NCI-H524 (cell line): ENCODE measurements around the gene CHCHD1.
"Not testable (repeated sequence)": the region's sequence is repeated elsewhere in the genome, so short reads cannot be mapped to it uniquely, and the experiment has no call there.

ENCODE experiments used
- DNase-seq, 2 experiments: peaks; one replicate each; lab custom pipeline; 2025; lab: John Stamatoyannopoulos, UW

CHCHD1 gene

DNA sequence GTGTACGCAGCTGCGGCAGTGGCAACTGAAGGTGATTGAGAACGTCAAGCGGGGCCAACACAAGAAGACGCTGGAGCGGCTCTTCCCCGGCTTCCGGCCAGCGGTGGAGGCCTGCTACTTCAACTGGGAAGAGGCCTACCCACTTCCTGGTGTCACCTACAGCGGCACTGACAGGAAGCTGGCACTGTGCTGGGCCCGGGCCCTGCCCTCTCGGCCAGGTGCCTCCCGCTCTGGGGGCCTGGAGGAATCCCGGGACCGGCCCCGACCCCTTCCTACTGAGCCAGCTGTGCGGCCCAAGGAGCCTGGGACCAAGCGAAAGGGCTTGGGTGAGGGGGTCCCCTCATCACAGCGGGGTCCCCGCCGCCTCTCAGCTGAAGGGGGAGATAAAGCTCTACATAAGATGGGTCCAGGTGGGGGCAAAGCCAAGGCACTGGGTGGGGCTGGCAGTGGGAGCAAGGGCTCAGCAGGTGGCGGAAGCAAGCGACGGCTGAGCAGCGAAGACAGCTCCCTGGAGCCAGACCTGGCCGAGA is 10.1 kb downstream of the CHCHD1 start:
- no peak for DNase-seq

DNA sequence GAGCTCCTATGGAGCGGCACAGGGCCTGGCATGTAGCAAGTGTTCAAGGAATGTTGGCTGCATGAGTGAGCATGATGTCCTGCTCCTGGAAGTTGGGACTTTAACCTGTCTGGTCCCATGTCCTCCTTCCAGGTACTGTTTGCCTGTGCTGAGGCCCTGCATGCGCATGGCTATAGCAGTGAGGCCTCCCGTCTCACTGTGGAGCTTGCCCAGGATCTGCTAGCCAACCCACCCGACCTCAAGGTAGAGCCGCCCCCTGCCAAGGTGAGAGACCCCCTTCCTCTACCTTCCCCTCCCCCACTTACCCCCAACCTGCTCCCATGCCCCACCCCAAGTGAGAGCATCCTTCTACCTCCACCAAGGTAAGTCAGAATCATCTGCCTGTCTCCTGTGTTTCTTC is 11.6 kb downstream of the CHCHD1 start:
- no peak for DNase-seq

DNA sequence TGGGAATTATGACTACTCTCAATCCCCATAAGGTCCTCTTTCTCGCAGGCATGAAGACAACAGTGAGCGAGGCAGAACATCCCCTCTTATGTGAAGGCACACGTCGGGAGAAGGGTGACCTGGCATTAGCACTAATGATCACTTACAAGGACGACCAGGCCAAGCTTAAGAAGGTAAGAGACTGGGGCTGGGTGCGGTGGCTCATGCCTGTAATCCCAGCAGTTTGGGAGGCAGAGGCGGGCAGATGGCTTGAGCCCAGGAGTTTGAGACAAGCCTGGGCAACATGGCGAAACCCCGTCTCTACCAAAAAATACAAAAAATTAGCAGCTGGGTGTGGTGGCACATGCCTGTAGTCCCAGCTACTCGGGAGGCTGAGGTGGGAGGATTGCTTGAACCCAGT is 13.6 kb downstream of the CHCHD1 start:
- DNase-seq: not testable (repeated sequence)

DNA sequence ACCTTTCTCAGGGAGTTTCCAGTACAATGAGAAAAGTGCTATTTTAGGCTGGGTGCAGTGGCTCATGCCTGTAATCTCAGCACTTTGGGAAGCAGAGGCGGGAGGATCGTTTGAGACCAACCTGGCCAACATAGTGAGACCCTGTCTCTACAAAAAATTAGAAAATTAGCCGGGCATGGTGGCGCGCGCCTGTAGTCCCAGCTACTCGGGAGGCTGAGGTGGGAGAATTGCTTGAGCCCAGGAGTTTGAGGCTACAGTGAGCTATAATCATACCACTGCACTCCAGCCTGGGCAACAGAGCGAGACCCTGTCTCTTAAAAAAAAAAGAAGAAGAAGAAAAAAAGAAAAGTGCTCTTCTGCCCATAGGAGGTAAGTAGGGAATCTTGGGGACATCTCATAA is 14.2 kb downstream of the CHCHD1 start:
- DNase-seq: not testable (repeated sequence)

DNA sequence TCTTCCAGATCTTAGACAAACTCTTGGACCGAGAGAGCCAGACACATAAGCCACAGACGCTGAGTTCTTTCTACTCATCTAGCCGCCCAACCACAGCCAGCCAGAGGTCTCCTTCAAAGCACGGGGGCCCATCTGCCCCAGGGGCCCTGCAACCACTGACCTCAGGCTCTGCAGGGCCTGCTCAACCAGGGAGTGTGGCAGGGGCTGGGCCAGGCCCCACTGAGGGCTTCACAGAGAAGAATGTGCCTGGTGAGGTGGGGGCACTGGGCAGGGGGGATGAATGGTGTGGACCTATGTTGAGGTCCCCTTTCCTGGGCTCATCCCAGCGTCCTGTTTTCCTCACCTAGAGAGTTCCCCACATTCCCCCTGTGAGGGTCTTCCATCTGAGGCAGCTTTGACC is 14.9 kb downstream of the CHCHD1 start:
- no peak for DNase-seq

DNA sequence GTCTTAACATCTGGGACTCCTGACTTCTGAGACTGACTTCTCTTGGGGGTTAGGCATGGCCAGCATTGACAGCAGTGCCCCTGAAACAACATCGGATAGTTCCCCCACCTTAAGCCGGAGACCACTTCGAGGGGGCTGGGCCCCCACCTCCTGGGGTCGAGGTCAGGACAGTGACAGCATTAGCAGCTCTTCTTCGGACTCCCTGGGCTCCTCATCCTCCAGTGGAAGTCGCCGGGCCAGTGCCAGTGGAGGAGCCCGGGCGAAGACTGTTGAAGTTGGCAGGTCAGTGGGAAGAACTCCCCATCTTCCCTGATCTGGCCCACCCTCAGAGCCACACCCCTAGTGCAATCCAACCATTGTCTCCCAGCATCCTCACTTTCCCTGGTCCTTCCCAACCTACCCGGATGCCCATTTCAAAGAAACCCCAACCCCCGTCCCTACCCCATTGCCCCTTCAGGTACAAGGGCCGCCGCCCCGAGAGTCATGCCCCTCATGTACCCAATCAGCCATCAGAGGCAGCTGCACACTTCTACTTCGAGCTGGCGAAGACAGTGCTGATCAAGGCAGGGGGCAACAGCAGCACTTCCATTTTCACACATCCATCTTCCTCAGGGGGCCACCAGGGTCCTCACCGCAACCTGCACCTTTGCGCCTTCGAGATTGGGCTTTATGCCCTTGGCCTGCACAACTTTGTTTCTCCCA is 15.6 kb downstream of the CHCHD1 start:
- DNase-seq: no peak

DNA sequence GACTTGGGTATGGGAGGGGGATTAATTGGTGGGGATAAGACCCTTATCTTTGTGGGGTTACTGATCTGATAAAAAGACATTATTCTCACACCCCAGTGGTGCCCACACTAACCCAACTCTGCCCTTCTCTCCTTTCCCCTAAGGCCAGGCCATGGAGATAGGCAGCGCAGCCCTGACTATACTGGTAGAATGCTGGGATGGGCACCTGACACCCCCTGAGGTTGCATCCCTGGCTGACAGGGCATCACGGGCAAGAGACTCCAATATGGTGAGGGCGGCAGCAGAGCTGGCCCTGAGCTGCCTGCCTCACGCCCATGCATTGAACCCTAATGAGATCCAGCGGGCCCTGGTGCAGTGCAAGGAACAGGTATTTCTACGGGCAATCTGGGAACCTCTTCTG is 16.2 kb downstream of the CHCHD1 start:
- no peak for DNase-seq

DNA sequence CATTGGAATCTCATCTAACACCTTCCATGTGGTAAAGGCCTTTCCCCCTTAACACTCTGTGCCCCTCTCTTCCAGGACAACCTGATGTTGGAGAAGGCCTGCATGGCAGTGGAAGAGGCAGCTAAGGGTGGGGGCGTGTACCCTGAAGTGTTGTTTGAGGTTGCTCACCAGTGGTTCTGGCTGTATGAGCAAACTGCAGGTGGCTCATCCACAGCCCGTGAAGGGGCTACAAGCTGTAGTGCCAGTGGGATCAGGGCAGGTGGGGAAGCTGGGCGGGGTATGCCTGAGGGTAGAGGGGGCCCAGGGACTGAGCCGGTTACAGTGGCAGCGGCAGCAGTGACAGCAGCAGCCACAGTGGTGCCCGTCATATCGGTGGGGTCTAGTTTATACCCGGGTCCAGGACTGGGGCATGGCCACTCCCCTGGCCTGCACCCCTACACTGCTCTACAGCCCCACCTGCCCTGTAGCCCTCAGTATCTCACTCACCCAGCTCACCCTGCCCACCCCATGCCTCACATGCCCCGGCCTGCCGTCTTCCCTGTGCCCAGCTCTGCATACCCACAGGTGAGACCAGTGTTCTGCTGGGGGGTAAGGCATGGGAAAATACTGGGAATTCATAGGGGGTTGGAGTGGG is 17.2 kb downstream of the CHCHD1 start:
- DNase-seq: no peak

DNA sequence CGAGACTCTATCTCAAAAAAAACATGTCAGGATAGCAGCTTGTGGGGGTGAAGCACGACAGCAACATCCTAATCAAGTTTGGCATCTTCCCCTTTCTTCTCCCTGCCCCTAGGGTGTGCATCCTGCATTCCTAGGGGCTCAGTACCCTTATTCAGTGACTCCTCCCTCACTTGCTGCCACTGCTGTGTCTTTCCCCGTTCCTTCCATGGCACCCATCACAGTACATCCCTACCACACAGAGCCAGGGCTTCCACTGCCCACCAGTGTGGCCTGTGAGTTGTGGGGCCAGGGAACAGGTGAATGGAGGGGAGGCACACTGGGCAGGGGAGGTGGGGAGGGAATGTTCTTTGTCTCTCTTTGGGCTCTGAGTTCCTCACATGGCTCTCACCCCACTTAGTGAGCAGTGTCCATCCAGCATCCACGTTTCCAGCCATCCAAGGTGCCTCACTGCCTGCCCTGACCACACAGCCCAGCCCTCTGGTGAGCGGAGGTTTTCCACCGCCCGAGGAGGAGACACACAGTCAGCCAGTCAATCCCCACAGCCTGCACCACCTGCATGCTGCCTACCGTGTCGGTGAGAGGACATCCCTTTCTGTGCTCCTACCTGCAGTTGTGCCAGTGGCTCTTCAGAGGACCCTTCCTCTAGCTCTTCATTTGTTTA is 18.2 kb downstream of the CHCHD1 start:
- no peak for DNase-seq

DNA sequence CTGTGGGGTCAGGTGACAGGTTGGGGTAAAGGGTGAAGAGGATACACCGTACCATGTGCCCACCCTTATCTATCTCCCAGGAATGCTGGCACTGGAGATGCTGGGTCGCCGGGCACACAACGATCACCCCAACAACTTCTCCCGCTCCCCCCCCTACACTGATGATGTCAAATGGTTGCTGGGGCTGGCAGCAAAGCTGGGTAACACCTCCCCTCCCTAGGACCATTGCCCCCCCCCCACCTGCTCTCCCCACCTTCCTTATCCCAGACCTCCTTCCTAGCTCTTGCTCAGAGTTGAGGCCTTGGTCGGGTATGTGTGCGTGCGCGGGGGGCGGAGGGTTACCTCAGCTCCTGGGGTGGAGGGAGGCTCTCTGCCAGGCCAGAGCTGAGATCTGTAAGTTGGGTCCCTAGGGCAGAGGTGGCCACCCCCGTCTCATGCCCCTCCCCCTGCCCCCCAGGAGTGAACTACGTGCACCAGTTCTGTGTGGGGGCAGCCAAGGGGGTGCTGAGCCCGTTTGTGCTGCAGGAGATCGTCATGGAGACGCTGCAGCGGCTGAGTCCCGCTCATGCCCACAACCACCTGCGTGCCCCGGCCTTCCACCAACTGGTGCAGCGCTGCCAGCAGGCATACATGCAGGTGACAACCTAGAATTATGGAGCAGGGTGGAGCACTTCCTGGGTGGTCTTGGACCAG is 18.9 kb downstream of the CHCHD1 start:
- no peak for DNase-seq

DNA sequence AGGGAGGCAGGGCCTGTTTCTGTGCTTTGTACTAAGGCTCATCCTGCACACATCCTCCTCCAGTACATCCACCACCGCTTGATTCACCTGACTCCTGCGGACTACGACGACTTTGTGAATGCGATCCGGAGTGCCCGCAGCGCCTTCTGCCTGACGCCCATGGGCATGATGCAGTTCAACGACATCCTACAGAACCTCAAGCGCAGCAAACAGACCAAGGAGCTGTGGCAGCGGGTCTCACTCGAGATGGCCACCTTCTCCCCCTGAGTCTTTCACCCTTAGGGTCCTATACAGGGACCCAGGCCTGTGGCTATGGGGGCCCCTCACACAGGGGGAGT is 19.4 kb downstream of the CHCHD1 start:
- no peak for DNase-seq

DNA sequence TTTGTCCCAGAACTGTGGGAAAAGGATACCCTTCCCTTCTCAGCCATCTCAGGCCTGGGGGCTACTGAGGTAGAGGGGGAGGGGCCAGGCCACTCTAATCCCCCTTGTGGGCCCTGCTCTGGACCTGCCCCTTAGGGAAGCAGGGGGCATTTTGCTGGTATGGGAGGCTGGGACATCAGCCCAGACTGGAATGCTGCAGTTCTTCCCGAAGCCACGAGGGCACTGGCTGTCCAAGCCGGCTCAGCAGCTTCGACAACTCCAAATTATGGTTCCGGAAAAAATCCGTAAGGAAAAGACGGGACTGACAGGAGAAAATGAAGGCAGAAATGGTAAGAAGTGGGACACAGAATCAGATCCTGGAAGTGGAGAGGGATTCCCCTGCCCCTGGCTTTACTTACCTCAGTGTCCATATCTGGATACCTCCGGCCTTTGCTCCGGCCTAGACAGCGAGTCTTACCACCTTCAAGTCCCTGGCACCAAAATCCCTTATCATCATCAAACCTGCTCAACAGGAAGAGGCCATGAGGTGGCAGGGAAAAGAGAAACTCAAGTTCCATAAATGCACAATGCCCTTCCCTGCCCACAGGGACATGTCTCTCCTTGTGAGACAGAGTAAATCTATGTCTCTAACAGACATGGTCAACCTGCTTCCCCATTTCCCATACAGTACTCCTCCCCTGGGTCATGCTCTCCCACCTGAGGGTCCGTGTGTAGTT is 20.6 kb downstream of the CHCHD1 start:
- DNase-seq: no peak

DNA sequence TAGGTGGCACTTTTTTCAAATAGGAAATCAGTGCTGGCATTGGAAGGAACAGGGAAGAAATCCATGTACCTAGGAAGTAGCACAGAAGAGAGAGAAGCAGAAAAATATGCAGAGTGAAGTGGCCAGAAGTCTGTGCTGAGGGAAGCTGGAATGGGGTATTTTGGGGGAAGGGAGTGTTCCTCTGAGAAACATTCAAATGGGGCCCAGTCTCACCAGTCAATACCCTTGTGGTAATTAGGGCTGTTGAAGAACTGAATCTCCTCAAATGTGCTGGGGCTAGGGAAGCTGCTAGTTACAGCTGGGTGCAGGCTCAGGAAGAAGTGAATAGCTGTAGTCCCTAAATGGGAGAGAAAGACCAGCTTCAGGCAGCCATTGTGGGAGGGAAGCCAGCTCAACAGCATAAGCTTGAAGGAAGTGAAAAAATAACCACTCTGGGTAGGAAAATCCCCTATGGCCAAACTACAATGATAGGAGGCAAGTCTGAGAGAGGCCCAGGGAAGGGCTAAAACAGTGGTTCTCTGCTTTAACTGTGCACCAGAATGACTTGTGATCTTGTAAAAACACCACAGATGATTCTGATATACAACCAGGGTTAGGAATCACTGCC is 21.9 kb downstream of the CHCHD1 start:
- DNase-seq: no peak

DNA sequence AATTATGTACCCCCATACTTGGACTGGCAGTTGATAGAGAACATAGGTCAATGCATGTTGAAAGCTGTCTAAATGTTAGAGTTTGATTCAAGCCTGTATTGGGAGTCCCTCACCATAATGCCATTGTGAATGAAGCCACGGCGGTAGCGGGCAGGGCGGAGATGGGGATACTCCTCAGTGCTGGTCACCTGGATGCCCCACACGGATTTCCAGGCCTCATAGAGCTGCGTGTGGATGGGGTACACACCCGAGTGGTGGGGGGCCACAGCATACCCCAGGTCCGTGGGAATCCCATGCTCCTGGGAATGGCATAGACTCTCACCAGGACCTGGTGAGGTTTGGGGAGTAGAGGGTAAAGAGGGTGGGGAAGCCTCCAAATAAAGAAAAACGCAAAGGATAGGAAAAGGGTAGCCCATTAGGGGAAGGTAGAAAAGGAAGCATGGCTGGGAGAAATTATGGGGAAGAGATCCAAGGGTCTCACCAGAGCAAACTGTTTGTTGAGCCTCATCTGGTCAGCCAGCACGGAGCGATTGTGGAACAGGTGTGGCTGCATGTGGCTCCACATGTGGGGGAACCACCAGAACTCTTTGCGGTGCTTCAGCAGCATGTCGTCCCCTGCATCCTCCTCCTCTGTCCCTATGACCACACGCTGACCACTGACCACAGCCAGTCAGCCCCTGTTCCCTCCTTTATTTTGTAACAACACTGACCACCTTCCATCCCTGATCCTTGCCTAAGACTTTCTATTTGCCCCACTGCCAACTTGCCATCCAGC is 24.5 kb downstream of the CHCHD1 start:
- DNase-seq: no peak

DNA sequence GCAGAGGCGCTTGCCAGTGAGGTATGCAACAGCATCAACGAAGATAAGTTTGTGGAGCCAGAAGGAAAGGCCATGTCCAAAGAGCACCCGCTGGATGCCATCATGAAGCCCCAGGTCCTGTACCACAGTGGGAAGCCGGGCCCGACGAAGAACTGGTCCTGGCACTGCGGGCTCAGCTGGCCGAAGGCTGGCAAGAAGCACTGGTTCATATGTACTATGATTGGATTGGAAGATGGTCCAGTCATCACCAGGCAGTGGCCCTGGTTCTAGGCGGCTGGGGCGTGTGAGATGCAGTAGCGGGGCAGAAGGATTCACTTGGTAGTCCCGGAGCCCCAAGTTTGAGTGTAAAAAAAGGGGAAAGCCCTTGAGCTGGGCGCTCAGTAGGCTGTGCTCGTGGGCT is 25.6 kb downstream of the CHCHD1 start:
- DNase-seq: no peak

DNA sequence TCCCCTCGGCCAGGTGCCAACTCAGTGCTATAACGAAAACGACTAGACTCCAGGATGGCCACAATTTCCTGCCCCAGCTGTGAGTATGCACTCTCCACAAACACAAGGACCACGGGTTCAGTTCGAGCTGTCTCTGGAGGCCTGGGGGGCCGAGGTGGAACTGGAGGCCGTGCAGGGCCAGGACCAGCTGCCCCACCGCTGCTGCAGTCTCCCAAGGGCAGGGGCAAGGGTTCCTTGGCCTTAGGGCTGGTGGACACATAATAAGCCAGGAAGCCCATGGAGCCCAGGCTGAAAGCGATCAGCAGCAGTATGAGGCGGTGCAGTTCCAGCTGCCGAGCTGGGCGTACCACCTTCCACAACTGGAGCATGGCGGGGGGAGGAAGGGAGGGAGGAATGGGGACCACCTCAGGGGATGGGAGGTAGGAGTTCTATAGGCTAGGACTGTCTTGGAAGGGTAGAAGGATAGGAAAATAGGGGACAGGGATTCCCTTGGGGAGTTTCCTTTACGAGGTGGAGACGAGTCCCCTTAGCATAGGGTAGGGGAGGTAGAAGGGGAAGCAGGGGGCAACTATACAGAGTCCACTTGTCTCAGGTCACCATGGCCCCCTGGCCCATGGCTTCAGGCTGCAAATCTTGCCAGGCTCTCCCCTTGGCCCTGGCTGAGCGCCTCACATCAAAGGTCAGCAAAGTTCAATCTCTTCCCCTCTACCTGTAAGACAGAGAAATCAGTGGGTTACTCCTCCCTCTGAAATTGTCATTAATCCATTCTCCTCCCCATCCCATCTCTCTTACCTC is 26.4 kb downstream of the CHCHD1 start:
- no peak for DNase-seq

DNA sequence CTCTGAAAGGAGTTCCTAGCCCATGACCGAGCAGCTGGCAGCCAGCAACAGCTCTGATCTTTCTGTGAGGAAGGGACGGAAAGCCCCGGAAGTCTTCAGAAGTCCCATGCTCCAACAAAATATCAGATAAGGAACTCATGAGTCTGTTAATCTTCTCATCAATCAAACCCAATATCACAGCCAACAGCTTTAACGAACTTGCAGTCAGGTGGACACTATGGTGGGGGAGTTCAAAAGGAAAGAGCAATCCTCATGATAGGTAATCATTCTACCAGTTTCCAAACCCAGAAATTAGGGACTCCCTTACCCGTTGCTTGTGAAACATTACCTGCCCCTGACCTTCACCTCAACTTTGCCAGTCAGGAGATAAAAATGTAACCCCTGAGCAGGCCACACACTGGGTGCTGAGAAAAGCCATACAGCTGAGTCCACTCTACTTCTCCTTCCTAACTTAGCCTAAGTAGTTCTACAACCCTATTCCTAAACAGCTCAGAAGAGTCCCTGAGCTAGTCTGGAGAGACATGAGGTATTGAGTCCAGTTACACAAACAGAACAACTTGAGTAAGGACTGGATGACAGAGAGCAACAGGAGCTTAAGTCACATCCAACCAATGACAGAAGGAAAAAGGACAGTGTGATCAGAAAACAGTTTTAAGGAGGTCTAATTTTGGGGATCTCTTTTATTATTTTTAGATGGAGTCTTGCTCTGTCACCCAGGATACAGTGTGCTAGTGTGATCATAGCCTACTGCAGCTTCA is 27.4 kb downstream of the CHCHD1 start:
- DNase-seq: no peak

DNA sequence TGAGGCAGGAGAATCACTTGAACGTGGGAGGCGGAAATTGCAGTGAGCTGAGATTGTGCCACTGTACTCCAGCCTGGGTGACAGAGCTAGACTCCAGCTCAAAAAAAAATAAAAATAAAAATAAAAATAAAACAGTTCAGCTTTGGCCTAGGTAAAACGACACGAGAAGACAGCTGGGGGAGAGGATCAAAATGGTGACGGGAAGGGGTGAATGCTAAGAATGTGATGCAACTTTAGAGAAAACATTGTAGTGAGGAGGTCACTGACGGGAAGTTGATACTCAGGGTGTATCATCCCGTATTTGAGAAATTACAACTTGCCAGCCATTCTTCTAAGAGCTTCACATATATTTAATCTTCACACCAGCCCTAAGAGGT is 28.5 kb downstream of the CHCHD1 start:
- no peak for DNase-seq

DNA sequence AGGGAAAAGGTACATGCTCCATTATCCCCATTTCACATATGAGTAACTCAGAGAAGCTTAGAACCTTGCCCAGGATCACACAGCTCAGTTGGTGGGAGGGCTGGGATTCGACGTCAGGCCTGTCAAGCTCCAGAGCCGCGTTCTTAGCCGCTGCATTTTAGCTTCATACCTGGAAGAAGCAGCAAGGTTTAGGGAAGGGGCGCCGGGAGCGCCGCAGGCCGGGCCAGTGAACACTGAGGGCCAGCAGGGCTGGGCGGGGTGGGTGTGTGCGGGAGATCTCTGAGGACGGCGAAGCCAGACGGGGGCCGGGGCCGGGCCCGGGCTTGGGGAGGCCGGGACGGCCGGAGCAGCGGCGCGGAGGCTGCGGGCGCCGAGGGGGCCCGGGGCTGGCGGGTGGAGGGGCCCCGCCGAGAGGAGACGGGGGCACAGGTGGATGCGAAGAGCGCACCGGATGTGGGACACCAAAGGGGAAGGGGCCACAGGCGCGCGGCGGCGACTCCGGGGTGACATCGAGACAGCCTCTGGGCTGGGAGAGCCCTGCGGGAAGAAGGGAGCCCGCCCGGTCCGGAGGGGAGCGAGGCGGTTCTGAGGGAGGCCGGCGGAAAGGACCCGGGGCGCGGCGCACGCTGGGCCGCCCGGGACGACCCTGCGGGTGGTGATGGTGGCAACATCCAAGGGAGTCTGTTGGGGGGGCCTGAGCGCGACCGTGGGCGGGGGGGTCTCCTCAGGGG is 29.1 kb downstream of the CHCHD1 start:
- DNase-seq: no peak
